K562 (cell line): ENCODE results near the gene FAM78A. TPM values are rescaled to one million over a fixed set of nuclear protein-coding genes. Genes with fewer than 3 reads are reported as not detected.

ENCODE experiments used
- CHD4 ChIP-seq: fragments of 200-600 bp; sonication (generic); IDR thresholded peaks from 3 replicates; pipeline ENCODE4 v1.6.1; 2012; ENCODE audit warnings: low read depth, mild to moderate bottlenecking, mixed read lengths, low read length, inconsistent platforms; ENCODE audit not compliant: insufficient read depth, insufficient replicate concordance, poor library complexity, severe bottlenecking
- DDX20 ChIP-seq: fragments of 450-650 bp; IDR thresholded peaks from 2 replicates; pipeline ENCODE4 v1.6.1; 2016; ENCODE audit warnings: missing genetic modification characterization, low read depth, mild to moderate bottlenecking, missing compliant biosample characterization, moderate library complexity
- ELK1 ChIP-seq: sonication (generic); formaldehyde crosslinking; IDR thresholded peaks from 2 replicates; pipeline ENCODE4 v1.8.1; 2022; ENCODE audit warnings: missing genetic modification reagents
- POLR2B ChIP-seq: fragments of 450-650 bp; IDR thresholded peaks from 2 replicates; pipeline ENCODE4 v1.6.1; 2018; ENCODE audit warnings: low read depth; ENCODE audit not compliant: partially characterized antibody
- PTTG1 ChIP-seq: fragments of 450-650 bp; IDR thresholded peaks from 2 replicates; pipeline ENCODE4 v1.6.1; 2016; ENCODE audit warnings: low read depth, mild to moderate bottlenecking, missing genetic modification characterization, missing compliant biosample characterization
- STAG1 ChIP-seq: sonication (generic); formaldehyde crosslinking; IDR thresholded peaks from 2 replicates; pipeline ENCODE4 v1.5.0; 2020; ENCODE audit warnings: missing genetic modification reagents, borderline replicate concordance
- TSC22D4 ChIP-seq: fragments of 450-650 bp; IDR thresholded peaks from 2 replicates; pipeline ENCODE4 v1.6.1; 2016; ENCODE audit warnings: missing genetic modification characterization, missing biosample characterization, control low read depth
- ZHX1 ChIP-seq: fragments of 150-350 bp; conservative IDR thresholded peaks from 2 replicates; pipeline ENCODE4 v1.6.1; 2014; ENCODE audit warnings: low read length
- ZNF133 ChIP-seq: fragments of 250-450 bp; sonication (Bioruptor Pico); IDR thresholded peaks from 2 replicates; pipeline ENCODE4 v1.4.0; 2020; ENCODE audit warnings: mild to moderate bottlenecking
- ZNF134 ChIP-seq: fragments of 250-450 bp; sonication (Bioruptor Pico); conservative IDR thresholded peaks from 2 replicates; pipeline ENCODE4 v1.4.0; 2020
- ZNF311 ChIP-seq: fragments of 250-450 bp; sonication (Bioruptor Pico); IDR thresholded peaks from 2 replicates; pipeline ENCODE4 v1.4.0; 2020; ENCODE audit warnings: mild to moderate bottlenecking, moderate library complexity
- ZNF79 ChIP-seq: fragments of 250-450 bp; sonication (Bioruptor Pico); IDR thresholded peaks from 2 replicates; pipeline ENCODE4 v1.4.0; 2020; ENCODE audit warnings: low read depth, mild to moderate bottlenecking, moderate library complexity
- polyA plus RNA-seq, 8 experiments: library from polyadenylated mRNA; depleted of rRNA in 4 of 8; stranded (reverse) in 5 of 8; unstranded in 3 of 8; fragments of >200 nt; fragmentation: Nextera tagmentation in 2 of 8; fragmentation: Illumina TruSeq in 1 of 8; extraction: Ambion mirVana in 2 of 8; extraction: Trizol in 1 of 8; gene quantifications; 2 replicates each; pipeline versions ENCODE4 v1.2.1 to v1.2.3, GENCODE V29; 2011 to 2014; ENCODE audit warnings: inconsistent platforms in 1 of 8, missing spikeins in 1 of 8
- total RNA-seq, 7 experiments: library from RNA; depleted of rRNA in 6 of 7; stranded (reverse); fragments of >200 nt in 6 of 7; fragmentation: Illumina TruSeq in 2 of 7; extraction: Trizol in 2 of 7; gene quantifications; 2 replicates each; pipeline versions ENCODE4 v1.2.1 to v1.2.3, GENCODE V29; 2011 to 2021; ENCODE audit warnings: low replicate concordance in 1 of 7
- TF ChIP-seq, protein P1 (sequence below): fragments of 450-650 bp; IDR thresholded peaks from 2 replicates; pipeline ENCODE4 v1.6.1; 2018; ENCODE audit warnings: mild to moderate bottlenecking, low read depth; ENCODE audit not compliant: partially characterized antibody
- TF ChIP-seq, protein P2 (sequence below): sonication (generic); formaldehyde crosslinking; IDR thresholded peaks from 2 replicates; pipeline ENCODE4 v1.8.1; 2023; ENCODE audit warnings: mild to moderate bottlenecking, missing genetic modification reagents
- TF ChIP-seq, protein P3 (sequence below): fragments of 450-650 bp; formaldehyde crosslinking; IDR thresholded peaks from 2 replicates; pipeline ENCODE4 v1.4.0; 2020; ENCODE audit warnings: mild to moderate bottlenecking, moderate library complexity
- TF ChIP-seq, protein P4 (sequence below): fragments of 450-650 bp; IDR thresholded peaks from 2 replicates; pipeline ENCODE4 v1.7.0; 2016; ENCODE audit warnings: borderline replicate concordance

The FAM78A gene
- total and polyA plus RNA-seq, 9 of the 15 experiments (the other 6 are each of a cell fraction or from before 2014, with no cell fraction given), result 0.56 to 103 (median 55.2) TPM

GRCh38 chr9:131289301-131290035 lies 13.2 kb upstream of the FAM78A start, which contains the start of gene PLPP7 (continued):
- TF ChIP-seq, protein P1, sequence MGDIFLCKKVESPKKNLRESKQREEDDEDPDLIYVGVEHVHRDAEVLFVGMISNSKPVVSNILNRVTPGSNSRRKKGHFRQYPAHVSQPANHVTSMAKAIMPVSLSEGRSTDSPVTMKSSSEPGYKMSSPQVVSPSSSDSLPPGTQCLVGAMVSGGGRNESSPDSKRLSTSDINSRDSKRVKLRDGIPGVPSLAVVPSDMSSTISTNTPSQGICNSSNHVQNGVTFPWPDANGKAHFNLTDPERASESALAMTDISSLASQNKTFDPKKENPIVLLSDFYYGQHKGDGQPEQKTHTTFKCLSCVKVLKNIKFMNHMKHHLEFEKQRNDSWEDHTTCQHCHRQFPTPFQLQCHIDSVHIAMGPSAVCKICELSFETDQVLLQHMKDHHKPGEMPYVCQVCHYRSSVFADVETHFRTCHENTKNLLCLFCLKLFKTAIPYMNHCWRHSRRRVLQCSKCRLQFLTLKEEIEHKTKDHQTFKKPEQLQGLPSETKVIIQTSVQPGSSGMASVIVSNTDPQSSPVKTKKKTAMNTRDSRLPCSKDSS, result no peak
- TF ChIP-seq ZNF79 (CRISPR knock-in tag) (no peak), PTTG1 (no peak), STAG1 (no peak), DDX20 (no peak), ZHX1 (no peak), POLR2B (no peak), ELK1 (CRISPR knock-in tag) (no peak), ZNF311 (no peak), TSC22D4 (tag) (no peak), ZNF134 (CRISPR knock-in tag) (no peak), ZNF133 (no peak), CHD4 (no peak)
- TF ChIP-seq, protein P2, sequence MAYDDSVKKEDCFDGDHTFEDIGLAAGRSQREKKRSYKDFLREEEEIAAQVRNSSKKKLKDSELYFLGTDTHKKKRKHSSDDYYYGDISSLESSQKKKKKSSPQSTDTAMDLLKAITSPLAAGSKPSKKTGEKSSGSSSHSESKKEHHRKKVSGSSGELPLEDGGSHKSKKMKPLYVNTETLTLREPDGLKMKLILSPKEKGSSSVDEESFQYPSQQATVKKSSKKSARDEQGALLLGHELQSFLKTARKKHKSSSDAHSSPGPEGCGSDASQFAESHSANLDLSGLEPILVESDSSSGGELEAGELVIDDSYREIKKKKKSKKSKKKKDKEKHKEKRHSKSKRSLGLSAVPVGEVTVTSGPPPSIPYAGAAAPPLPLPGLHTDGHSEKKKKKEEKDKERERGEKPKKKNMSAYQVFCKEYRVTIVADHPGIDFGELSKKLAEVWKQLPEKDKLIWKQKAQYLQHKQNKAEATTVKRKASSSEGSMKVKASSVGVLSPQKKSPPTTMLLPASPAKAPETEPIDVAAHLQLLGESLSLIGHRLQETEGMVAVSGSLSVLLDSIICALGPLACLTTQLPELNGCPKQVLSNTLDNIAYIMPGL, result no peak
- TF ChIP-seq, protein P3, sequence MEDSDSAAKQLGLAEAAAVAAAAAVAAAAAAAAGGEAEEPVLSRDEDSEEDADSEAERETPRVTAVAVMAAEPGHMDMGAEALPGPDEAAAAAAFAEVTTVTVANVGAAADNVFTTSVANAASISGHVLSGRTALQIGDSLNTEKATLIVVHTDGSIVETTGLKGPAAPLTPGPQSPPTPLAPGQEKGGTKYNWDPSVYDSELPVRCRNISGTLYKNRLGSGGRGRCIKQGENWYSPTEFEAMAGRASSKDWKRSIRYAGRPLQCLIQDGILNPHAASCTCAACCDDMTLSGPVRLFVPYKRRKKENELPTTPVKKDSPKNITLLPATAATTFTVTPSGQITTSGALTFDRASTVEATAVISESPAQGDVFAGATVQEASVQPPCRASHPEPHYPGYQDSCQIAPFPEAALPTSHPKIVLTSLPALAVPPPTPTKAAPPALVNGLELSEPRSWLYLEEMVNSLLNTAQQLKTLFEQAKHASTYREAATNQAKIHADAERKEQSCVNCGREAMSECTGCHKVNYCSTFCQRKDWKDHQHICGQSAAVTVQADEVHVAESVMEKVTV (CRISPR knock-in tag), result no peak
- TF ChIP-seq, protein P4, sequence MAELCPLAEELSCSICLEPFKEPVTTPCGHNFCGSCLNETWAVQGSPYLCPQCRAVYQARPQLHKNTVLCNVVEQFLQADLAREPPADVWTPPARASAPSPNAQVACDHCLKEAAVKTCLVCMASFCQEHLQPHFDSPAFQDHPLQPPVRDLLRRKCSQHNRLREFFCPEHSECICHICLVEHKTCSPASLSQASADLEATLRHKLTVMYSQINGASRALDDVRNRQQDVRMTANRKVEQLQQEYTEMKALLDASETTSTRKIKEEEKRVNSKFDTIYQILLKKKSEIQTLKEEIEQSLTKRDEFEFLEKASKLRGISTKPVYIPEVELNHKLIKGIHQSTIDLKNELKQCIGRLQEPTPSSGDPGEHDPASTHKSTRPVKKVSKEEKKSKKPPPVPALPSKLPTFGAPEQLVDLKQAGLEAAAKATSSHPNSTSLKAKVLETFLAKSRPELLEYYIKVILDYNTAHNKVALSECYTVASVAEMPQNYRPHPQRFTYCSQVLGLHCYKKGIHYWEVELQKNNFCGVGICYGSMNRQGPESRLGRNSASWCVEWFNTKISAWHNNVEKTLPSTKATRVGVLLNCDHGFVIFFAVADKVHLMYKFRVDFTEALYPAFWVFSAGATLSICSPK, result no peak
